ENCODE results near the gene DOK5.
"Not testable (repeated sequence)": the region's sequence is repeated elsewhere in the genome, so short reads cannot be mapped to it uniquely, and the experiment has no call there.

DOK5 gene

GRCh38 chr20:54473340-54473739 lies 2.1 kb upstream of the DOK5 start:
- DNase-seq, result no peak

GRCh38 chr20:54474046-54474445 lies 1.3 kb upstream of the DOK5 start:
- DNase-seq, result no peak

GRCh38 chr20:54474866-54475265 lies 527 bp upstream of the DOK5 start:
- DNase-seq, result no peak

GRCh38 chr20:54476169-54477009 lies 996 bp downstream of the DOK5 start:
- no peak for DNase-seq

GRCh38 chr20:54477191-54477955 lies 2.0 kb downstream of the DOK5 start:
- DNase-seq, result no peak

GRCh38 chr20:54479138-54479906 lies 3.9 kb downstream of the DOK5 start:
- DNase-seq, result no peak

- DNase-seq, result not testable (repeated sequence)
Measured at GRCh38 chr20:54479937-54480336, 4.5 kb downstream of the DOK5 start.

GRCh38 chr20:54481442-54481841 lies 6.0 kb downstream of the DOK5 start:
- DNase-seq, result no peak

GRCh38 chr20:54485631-54486030 lies 10.2 kb downstream of the DOK5 start:
- DNase-seq, result no peak

- DNase-seq, result no peak
Measured at GRCh38 chr20:54486585-54486984, 11.2 kb downstream of the DOK5 start.

- DNase-seq, result no peak
Measured at GRCh38 chr20:54488442-54488841, 13.0 kb downstream of the DOK5 start.

GRCh38 chr20:54491506-54491905 lies 16.1 kb downstream of the DOK5 start:
- DNase-seq, result no peak

GRCh38 chr20:54494303-54495006 lies 19.1 kb downstream of the DOK5 start:
- no peak for DNase-seq

GRCh38 chr20:54497931-54498718 lies 22.7 kb downstream of the DOK5 start:
- no peak for DNase-seq

GRCh38 chr20:54499111-54499510 lies 23.7 kb downstream of the DOK5 start:
- DNase-seq, result no peak

- no peak for DNase-seq
Measured at GRCh38 chr20:54502179-54502578, 26.8 kb downstream of the DOK5 start.

- no peak for DNase-seq
Measured at GRCh38 chr20:54506643-54507042, 31.2 kb downstream of the DOK5 start.

- no peak for DNase-seq
Measured at GRCh38 chr20:54510541-54511129, 35.2 kb downstream of the DOK5 start.

- DNase-seq, result no peak
Measured at GRCh38 chr20:54512694-54513093, 37.3 kb downstream of the DOK5 start.

GRCh38 chr20:54514028-54514607 lies 38.7 kb downstream of the DOK5 start:
- DNase-seq, result no peak

Data from NCI-H2227 treated with DMSO at 0.1 percent for 48 hours (cell line).